Medulla oblongata (tissue), 1 donor: ENCODE results near the gene OPHN1.
A peak's percentile ranks its signal among the peaks of the same experiment; 100 is the strongest.

ENCODE experiments used
- DNase-seq: peaks from one replicate; pipeline ENCODE4 v3.0.0-alpha.2; 2015; ENCODE audit errors: extremely low spot score

The OPHN1 gene

DNA sequence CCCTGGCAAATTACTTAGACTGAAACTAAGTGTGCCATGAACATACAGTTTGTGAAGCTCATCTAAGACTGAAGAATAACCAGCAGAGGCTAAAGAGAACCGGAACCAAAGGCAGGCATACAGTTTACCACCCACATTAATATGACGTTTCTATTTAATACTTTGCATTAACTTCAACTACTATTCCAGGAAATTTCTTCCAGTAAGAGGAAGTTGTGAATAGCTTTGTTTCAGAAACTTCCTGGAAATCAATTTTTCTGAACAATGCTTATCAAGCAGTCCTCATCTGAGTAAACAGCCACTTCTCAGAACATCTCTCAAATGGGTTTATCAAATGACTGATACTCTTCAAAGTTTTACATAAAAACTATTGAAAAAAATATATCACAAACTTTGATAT lies 252.7 kb downstream of the OPHN1 start:
- DNase-seq: no peak

DNA sequence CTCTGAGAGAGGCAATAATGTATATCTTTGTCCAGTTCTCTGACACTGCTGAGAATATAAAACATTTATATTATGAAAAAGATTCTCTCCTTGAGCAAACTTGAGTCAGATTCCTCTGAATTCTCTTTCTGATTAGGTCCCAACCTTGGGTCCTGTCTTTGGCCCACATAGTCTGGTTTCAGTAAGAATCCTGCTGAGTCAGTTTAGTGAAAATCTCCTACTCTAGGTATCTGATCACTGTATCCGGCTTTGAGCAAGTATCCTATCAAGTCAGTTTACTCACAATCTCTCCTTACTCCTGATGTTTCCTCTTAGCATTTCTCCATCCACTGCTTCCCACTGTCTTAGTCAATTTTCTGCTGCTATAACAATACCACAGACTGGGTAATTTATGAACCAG lies 253.9 kb downstream of the OPHN1 start:
- DNase-seq: no peak

DNA sequence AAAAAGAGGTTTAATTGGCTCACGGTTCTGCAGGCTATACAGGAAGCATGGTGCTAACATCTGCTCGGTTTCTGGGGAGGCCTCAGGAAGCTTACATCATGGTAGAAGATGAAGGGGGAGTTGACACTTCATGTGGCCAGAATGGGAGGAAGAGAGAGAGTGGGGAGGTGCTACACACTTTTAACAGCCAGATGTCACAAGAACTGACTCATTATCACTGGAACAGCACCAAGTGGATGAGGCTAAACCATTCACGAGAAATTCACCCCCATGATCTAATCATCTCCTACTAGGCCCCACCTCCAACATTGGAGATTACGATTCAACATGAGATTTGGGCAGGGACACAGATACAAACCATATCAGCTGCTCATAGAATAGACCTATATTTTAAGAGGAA lies 255.8 kb downstream of the OPHN1 start:
- no peak for DNase-seq

DNA sequence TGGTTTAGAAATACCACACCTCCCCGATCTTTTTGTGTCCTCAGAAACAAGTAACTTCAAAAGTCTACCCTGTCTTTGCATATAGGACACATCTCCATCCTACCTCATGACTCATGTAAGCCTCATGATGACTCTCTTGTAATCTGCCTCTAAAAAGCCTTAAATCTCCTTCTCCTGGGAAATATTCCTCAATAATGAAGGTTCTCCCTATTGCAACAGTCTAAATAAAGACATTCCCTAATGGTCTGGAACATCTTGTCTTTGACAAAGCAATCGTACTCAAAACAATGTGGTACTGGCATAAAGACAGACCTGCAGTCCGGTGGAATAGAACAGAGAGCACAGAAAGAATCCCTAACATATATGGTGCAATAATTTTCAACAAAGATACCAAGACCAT lies 257.7 kb downstream of the OPHN1 start:
- no peak for DNase-seq

DNA sequence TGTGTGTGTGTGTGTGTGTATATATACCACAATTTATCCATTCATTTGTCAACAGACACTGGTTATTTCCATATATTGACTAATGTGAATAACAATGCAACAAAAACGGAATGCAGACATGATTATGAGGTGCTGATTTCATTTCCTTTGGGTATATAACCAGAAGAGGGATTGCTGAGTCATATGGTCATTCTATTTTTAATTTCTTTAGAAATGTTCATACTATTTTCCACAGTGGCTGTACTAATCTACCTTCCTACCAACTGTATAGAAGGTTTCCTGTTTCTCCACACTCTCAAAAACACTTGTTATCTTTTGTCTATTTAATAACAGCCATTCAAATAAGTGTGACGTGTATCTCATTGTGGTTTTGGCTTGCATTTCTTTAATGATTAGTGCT lies 269.9 kb downstream of the OPHN1 start:
- no peak for DNase-seq

DNA sequence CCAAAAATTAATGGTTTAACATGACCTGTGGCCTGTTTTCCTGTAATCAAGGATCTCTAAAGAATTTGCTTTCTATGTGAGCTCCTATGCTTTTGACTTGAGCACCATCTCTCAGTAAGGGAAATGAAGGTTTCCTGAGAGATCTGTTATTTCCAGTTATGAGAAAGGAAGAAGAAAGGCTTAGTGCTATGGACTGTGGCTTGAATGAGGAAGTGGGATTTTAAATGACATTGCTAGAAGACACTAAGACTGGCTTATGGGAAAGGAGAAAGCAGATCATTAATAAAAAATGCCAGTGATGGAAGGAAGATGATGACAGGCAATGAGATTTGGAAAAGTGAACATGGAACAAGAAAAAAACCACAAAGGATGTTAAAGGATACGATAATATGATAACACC lies 285.4 kb downstream of the OPHN1 start:
- DNase-seq: no peak

DNA sequence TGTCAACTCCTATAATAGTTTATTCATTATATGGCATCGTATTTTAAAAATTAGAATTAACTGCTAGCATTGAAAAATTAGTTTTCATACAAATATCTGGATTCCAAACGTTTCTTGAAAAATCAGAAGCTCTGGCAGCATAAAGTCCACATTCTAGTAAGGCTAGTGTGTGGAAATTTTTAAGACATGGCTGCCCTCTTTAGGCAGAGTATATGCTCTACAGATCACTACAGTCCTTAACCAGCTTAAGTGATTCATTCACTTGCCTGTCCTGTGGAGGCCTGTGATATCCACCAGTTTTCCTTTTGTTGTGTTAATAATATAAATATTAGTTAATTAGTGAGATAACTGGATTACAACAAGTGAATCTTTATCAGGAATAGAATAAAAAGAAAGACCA lies 287.2 kb downstream of the OPHN1 start:
- DNase-seq: peak; percentile 17

DNA sequence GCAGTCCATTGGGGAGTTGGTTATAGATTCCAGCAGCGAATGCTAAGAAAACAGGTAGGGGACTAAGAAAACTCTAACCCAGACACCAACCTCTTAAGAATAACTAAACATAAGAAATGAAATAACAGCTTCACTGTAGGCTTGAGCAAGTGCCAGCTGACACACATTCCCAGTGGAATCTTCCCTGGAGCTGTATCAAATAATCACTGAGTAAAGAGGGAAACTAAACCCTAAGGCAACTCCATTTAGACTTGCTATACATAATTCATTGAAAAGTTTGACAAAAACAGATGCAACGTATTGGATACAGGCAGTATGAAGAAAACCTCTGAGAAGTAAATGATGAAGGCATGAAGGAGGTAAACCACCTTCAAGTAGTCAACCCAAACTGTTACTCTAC lies 293.5 kb downstream of the OPHN1 start:
- DNase-seq: no peak

DNA sequence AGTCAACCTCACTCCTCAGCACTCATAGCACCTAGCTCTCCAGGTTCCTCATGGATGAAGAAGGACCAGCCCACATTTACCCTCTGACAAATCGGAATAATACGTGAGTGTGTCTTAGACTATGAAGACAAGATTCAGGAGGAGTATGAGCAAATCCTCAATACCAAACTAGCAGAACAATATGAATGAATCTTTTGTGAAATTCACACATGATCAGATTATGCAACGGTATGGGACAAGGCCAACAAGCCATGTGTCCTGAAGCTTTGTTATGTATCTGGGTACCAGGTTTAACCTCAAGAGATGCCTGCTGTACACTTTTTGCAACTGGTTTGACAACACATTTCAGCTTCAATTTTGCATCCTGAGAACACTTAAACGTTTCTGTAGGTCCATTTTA lies 300.1 kb downstream of the OPHN1 start:
- DNase-seq: no peak

DNA sequence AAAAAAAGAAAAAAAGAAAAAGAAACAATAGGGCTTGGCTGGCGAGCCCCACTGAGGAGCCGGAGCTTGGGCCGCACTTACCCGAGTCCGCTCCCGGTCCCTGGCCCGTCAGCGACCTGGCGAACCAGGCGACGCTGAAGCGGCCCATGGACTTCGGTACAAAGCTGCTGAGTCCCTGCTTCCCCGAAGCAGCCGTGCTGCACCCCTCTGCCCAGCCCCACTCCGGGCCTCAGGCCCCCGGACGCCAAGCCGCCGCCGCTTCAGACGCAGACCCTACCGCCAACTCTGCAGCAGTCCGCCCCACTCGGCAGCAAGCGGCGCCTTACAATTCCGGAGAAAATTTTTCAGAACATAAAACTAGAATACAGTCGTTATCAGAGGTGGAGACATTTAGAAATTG lies 300.5 kb downstream of the OPHN1 start:
- DNase-seq: no peak

DNA sequence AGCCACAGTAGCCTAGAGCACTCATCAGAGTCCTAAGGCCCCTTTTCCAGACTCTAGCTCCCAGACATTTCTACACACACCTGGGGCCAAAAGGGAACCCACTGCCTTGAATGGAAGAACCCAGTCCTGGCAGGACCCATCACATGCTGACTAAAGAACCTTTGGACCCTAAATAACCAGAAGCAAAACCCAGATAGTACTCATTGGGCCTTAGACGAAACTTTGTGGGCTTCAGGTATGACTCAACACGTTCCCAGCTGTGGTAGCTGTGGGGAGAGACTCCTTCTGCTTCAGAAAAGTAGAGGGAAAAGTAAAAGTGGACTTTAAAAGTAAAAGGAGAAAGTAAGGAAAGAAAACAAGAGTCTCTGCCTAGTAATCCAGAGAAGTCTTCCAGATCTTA lies 311.5 kb downstream of the OPHN1 start:
- DNase-seq: no peak

DNA sequence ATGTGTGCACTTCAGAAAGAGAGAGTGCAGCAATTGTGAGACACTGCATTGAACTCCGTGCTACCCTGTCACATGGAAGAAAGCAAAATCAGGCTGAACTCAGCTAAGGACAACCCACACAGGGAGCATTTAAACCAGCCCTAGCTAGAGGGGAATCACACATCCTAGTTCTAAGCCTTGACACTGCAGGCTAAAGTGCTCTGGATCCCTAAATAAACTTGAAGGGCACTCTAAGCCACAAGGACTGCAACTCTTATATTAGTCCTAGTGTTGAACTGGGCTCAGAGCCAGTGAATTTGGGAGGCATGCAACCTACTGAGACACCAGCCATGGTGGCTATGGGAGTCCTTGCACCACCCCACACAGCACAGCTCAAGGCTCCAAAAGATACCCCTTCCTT lies 311.9 kb downstream of the OPHN1 start:
- DNase-seq: no peak

DNA sequence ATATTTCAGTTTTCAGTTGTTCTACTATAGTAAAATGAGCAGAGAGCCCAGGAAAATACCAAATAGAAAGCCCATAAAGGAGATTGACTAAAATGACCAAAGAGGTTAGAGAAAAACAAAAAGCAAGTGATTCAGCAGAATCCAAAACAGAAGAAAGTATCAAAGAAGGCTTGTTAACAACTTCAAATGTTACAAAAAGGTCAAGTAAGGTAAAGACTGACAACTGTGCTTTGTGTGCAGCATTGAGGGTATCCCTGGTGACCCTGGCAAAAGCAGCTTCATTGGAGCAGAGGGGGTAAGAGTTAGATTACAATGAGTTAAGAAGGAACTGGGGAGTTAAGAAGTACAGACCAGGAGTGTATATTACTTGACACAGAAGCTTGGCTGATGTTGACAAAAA lies 317.9 kb downstream of the OPHN1 start:
- no peak for DNase-seq

DNA sequence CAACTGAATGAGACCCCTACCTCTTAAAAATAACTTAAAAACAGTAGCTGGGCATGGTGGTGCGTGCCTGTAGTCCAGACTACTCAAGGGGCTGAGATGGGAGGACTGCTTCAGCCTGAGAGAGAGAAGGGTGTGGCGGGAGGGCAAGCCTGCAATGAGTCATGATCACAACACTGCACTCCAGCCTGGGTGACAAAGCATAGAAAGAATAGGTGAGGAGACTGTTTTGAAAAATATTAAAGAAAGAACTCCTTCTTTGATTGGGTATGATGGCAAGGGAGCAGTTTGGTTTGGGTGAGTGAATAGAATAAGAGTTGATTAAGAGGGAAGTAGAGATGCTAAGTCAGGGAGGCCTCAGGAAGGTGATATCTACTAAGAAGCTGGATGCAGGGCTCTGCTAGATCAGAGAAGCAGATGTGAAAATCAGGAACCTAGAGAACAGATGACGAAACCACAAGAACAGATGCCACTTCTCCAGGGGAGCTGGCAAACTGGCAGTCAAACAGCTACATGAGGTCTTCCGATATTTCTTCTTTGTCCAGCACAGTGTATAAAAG lies 318.6 kb downstream of the OPHN1 start:
- DNase-seq: peak; percentile 4

DNA sequence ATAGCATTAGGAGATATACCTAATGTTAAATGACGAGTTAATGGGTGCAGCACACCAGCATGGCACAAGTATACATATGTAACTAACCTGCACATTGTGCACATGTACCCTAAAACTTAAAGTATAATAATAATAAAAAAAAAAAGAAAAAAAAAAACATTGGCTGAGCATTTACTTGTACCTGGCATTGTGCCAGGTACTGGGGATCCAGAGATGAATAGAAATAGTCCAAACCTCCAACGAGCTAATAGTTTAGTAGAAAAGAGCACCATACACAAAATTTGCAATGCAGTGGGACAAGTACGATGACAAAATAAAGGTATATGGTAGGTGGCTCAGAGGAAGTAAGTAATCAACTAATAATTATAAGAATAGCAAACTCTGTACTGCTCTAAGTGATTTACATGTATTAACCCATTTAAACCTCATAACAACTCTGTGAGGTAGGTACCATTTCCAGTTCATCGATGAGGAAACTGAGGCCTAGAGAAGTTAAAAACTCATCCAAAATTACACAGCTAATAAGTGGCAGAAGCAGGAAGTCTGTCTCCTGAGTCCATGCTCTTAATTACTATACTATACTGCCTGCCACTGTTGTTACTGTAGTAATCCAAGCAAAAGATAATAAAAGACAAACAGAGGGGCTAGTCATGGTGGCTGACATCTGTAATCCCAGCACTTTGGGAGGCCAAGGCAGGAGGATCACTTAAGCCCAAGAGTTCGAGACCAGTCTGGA lies 319.3 kb downstream of the OPHN1 start:
- no peak for DNase-seq

DNA sequence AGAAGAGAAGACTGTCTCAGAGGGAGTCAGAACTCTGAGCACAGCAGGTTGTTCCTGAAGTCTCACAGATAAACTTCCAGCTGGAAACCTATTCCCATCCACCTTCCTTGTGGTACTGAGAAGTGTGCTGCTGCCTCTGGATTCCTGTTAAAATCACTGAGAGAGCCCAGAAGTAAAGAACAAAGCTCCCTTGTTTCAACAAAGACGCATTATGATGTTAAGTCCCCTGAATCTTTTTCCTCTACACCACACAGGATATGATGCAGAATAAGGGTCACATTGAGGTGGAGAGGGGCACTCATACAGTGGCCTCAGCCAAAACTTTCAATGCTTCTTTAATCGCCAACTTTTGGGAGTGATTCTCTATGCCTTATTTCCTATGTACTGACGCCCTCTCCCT lies 321.0 kb downstream of the OPHN1 start:
- peak; percentile 12 for DNase-seq

DNA sequence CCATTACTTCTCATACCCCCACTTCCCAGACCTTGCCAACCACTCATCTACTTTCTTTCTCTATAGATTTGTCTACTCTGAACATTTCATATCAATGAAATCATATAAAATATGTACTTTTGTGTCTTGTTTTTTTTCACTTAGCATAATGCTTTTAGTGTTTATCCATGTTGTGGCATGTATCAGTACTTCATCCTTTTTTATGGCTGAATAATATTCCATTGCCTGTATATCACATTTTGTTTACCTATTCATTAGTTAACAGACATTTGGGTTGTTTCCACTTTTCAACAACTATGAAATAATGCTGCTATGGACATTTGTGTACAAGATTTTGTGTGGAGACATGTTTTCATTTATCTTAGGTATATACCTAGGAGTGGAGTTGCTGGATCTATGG lies 324.1 kb downstream of the OPHN1 start:
- DNase-seq: no peak

DNA sequence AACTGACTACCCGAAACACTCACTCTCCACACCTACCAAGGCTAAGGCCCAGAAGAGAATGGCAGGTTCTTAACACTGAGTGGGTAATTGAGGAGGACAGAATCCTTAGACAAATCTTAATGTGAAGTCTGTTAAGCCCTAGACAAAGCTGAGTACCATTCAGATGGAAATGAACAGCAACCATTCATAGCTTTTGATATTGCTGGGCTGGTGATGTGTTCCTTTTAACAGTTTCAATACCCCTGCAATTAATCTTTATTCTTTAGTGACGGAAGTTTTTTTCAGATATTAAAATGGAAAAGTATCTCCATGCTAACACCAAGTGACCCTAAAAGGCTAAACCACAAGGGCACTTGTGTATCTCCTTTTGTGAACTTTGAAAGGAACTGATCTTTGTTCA lies 334.9 kb downstream of the OPHN1 start:
- DNase-seq: no peak

DNA sequence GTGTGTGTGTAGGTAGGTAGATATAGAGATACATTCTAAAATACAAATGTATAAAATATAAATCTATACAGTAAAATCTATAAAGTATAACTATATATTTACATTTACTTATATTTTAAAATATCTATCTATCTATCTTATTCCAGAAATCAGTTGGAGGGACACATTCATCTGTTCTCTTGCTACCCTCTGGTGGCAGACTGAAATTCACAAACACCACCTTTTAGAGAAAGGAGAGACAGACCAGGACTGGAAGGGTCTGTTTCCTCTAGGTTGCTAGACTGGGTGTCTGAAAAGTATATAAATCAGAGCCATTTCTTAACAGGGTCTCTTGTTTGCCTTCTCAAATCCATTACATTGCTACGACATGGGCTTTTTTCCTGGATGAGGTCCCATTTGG lies 343.0 kb downstream of the OPHN1 start:
- no peak for DNase-seq

DNA sequence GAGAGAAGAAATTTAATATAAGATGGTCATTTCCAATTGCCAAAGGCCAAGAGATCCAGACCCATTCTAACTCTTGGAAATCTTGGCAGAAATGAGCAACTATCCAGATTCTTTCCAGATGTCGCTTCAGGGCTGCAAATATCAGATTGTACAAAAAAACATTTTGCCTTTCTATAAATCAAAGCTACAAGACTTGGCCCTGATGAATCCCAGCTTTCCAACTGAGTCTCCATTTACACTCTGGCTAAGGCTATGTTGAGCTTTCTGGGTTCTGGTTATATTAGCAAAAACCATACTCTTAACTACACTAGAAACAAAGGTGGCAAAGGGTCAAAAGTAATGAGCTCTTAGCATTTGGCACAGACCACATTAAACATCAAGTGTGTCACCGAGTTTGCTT lies 345.8 kb downstream of the OPHN1 start:
- no peak for DNase-seq

DNA sequence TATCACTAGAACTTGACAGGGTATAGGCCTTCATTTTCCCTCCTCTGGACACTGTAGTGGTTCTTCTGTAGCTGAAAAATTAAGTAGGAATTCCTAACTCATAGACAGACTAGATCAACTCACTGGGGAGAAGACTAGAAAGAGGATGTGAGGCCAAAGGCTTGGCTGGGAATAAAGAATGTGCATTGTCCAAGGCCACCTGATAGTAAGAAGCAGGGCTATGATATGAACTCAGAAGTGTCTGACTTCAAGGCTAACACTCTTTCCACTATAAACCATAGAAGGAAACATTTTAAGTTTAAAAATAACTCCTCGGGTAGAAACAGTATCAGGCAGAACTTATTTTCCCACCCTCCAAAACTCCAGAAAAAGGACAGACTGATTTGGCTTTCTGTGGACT lies 346.6 kb downstream of the OPHN1 start:
- no peak for DNase-seq

DNA sequence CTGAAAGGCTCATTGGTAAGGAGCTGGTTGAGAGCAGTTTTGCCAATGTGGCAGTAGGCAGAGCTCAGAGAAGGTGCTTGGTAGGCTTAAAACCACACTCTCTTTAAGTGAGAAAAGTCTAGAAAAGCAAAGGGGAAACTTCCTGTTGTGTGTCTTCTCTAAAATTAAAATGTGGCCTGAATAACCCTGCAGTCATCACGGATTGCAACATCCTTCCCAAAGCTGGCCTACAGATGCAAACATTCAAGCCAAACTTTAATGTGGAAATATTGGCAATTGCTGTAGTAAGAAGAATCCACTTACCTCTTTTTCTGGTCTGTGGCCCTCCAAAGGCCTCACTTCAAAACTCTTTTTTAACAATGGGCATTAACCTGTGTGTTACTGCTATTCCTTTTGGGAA lies 348.5 kb downstream of the OPHN1 start:
- peak; percentile 2 for DNase-seq

DNA sequence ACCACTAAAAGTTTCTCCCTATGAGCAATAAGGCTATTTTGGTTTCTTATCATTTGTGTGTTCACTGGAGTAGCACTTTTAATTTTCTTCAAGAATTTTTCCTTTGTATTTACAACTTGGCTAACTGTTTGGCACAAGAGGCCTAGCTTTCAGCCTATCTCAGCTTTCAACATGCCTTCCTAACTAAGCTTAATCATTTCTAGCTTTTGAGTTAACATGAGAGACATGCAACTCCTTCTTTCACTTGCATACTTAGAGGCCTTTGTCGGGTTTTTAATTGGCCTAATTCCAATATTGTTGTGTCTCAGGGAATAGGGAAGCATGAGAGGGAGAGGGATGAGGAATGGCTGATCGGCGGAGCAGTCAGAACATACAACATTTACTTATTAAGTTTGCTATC lies 349.8 kb downstream of the OPHN1 start:
- DNase-seq: no peak

DNA sequence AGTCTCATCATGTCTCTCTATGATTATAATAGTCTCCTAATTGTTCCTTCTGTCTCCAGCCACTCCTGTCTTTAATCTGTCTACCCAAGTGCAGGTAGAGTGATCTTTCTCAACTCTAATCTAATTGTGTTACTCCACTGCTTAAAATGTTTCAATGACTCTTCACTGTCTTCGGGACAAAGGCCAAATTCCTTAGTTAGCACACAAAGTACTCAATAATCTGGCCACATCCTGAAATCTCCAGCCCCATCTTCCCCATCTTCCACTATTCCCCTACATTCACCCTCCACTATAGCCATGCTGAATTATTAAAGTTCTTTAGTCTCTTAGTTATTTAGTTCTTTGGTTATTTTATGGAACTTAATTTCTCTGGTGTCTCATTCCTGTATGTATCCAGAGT lies 353.3 kb downstream of the OPHN1 start:
- no peak for DNase-seq
